Heart left ventricle (tissue), 16 donors: ENCODE results near the gene RNF215. TPM values are rescaled to one million over a fixed set of nuclear protein-coding genes. Genes with fewer than 3 reads are reported as not detected.

Experiments used
- ATAC-seq, 4 donors: fragments of 200-7000 bp; cut with Tn5 transposase; one replicate each; pipeline ENCODE4 v1.9.1; 2020 to 2022; ENCODE audit warnings: moderate library complexity in 4 of 4, mild to moderate bottlenecking in 3 of 4, moderate number of reproducible peaks in 1 of 4
- DNase-seq, 5 donors: peaks; one replicate each; pipeline ENCODE4 v3.0.0-alpha.2; 2020
- H3K27ac ChIP-seq, 12 donors: fragments of 200-600 bp; sonication (generic) in 4 of 12; one replicate each; pipeline versions ENCODE4 v1.5.0 to v1.8.0; 2016 to 2022; ENCODE audit warnings: mild to moderate bottlenecking in 2 of 12
- H3K27me3 ChIP-seq, 9 donors: fragments of 200-600 bp; sonication (generic) in 2 of 9; one replicate each; pipeline versions ENCODE4 v1.5.1 to v1.8.0; 2016 to 2022; ENCODE audit warnings: mild to moderate bottlenecking in 3 of 9
- H3K36me3 ChIP-seq, 9 donors: fragments of 200-600 bp; sonication (generic) in 2 of 9; one replicate each; pipeline versions ENCODE4 v1.5.0 to v1.8.0; 2018 to 2022; ENCODE audit warnings: mild to moderate bottlenecking in 2 of 9
- H3K4me1 ChIP-seq, 12 donors: fragments of 200-600 bp; sonication (generic) in 4 of 12; one replicate each; pipeline versions ENCODE4 v1.5.0 to v1.8.0; 2016 to 2022; ENCODE audit warnings: mild to moderate bottlenecking in 3 of 12
- H3K4me3 ChIP-seq, 12 donors: fragments of 200-600 bp; sonication (generic) in 4 of 12; one replicate each; pipeline versions ENCODE4 v1.5.0 to v1.8.0; 2017 to 2022; ENCODE audit warnings: mild to moderate bottlenecking in 9 of 12, moderate library complexity in 4 of 12
- H3K9me3 ChIP-seq, 12 donors: fragments of 200-600 bp; sonication (generic) in 4 of 12; one replicate each; pipeline versions ENCODE4 v1.5.0 to v1.8.0; 2016 to 2022; ENCODE audit warnings: mild to moderate bottlenecking in 1 of 12
- POLR2A ChIP-seq, 2 donors: fragments of 450-650 bp; IDR thresholded peaks; one replicate each; pipeline ENCODE4 v1.6.1; 2017; ENCODE audit warnings: antibody characterized with exemption in 2 of 2, mild to moderate bottlenecking in 2 of 2, moderate library complexity in 2 of 2
- WGBS, 4 donors: extraction: QIAGEN DNeasy Blood & Tissue Kit in 2 of 4; methylation state at CpG; one replicate each; pipeline versions ENCODE4 v1.1.5 to v1.1.7; 2013 to 2018; 5-methylcytosine and 5-hydroxymethylcytosine counted together
- intact Hi-C, 10 donors: fragments of 100-400 bp; cut with DNase I; formaldehyde crosslinking; loops; one replicate each; pipeline versions ENCODE4 v1.11.1 to v1.14.2; 2022
- polyA plus RNA-seq, 2 donors: library from polyadenylated mRNA; stranded (reverse); fragments of 200-250 nt; gene quantifications; one replicate each; pipeline ENCODE4 v1.2.3, GENCODE V29; 2013
- total RNA-seq, 9 donors: library from RNA; depleted of rRNA in 2 of 9; stranded (reverse); fragments of >200 nt in 2 of 9; fragmentation: NEBNext Ultra II Directional in 3 of 9; extraction: Animal tissue kit (Norgen Biotek cat#: 25700) in 3 of 9; gene quantifications; one replicate each; pipeline versions ENCODE4 v1.1.0 to v1.2.4, GENCODE V29; 2016 to 2023
- TF ChIP-seq, protein P1 (sequence below), 12 donors: fragments of 200-600 bp; sonication (generic) in 4 of 12; IDR thresholded peaks; one replicate each; pipeline versions ENCODE4 v1.5.0 to v1.8.0; 2018 to 2022; ENCODE audit warnings: antibody characterized with exemption in 12 of 12, mild to moderate bottlenecking in 5 of 12
- donor health status: ischemic (EF 13 %, LVEDD 7.1; RV severe dilation, severe dysfunction).
- donor health status: healthy with polysubstance abuse.
- donor health status: DM: no; HTN: yes; CAD: no.
- donor health status: DM: no; HTN: no; CAD: no.
- donor health status: ischemic (EF 25% LVEDD 6.9; RV normal size, moderate dysfunction).
- donor health status: ischemic (EF 25% LVEDD 5.7; RV mildly dilated, moderate dysfunction).
- donor health status: healthy.
- donor health status: DM: yes; HTN: yes; CAD: no.
- donor health status: ischemic (EF 35%, LVEDD 5.7; RV mildly dilated, moderate dysfunction).
- donor health status: nonischemic (EF 11% LVEDD 7.7; RV severe dilation, severe dysfunction).
- donor health status: DM: yes; HTN: yes; CAD: no.
- donor health status: PGD.
- donor health status: ischemic (EF 29% LVEDD 5.4; RV normal size, mild dysfunction).
- donor health status: nonischemic (EF 23%, LVEDD 6.1; RV moderate dilation, normal function).

Gene RNF215
- total and polyA plus RNA-seq, 11 donors: 3.3 to 12.2 (median 6.7) TPM

DNA sequence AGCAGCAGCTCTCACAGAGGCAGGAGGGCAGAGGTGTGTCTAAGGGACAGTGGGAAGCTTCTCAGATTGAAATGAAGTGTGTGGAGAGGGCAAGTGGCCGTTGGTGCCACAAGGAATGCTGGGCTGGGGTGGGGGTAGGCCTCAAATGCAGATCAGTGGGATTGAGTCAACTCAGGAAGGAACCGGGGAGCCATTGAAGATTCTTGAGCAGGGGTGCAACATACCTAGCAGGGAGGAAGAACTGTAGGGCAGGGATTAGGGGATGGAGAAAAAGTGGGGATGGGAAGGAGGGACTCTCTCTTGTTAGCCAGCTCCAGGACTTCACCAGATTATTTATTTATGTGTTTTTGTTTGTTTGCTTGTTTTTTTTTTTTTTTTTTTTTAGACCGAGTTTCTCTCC lies 6.7 kb upstream of the RNF215 start:
- no peak for TF ChIP-seq POLR2A (IDR thresholded peaks at IDR 0.05)
- TF ChIP-seq, protein P1, sequence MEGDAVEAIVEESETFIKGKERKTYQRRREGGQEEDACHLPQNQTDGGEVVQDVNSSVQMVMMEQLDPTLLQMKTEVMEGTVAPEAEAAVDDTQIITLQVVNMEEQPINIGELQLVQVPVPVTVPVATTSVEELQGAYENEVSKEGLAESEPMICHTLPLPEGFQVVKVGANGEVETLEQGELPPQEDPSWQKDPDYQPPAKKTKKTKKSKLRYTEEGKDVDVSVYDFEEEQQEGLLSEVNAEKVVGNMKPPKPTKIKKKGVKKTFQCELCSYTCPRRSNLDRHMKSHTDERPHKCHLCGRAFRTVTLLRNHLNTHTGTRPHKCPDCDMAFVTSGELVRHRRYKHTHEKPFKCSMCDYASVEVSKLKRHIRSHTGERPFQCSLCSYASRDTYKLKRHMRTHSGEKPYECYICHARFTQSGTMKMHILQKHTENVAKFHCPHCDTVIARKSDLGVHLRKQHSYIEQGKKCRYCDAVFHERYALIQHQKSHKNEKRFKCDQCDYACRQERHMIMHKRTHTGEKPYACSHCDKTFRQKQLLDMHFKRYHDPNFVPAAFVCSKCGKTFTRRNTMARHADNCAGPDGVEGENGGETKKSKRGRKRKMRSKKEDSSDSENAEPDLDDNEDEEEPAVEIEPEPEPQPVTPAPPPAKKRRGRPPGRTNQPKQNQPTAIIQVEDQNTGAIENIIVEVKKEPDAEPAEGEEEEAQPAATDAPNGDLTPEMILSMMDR (IDR thresholded peaks at IDR 0.05): no peak
- intact Hi-C loops: loop anchor here in 4 of 10 donors (5.0 to 10.0 kb wide), 5 partner anchors 88 to 363 kb away; no protein-coding TSS in a partner anchor
- H3K27me3 ChIP-seq: peaks cover 4 to 41% (median 26%) of the 10 kb centered on the region in 9 donors
- no peak overlapping the region for H3K27ac ChIP-seq
- H3K4me1 ChIP-seq: peaks cover 0 to 18% (median 9%) of the 10 kb centered on the region in 12 donors
- H3K36me3 ChIP-seq: no peaks in the 10 kb centered on the region
- WGBS, 4 donors: 76 to 88% (median 85%) methylated on average over 3 of the region's 3 CpGs
- H3K4me3 ChIP-seq: no peak overlapping the region
- DNase-seq (no peak), ATAC-seq (no peak)
- H3K9me3 ChIP-seq: no peaks in the 10 kb centered on the region

- ATAC-seq (no peak), DNase-seq (no peak)
- no peak for TF ChIP-seq POLR2A (IDR thresholded peaks at IDR 0.05)
- TF ChIP-seq, protein P1 (IDR thresholded peaks at IDR 0.05): no peak
- Histone ChIP-seq H3K27ac (no peak overlapping the region), H3K36me3 (no peaks in the 10 kb centered on the region), H3K4me1 (peaks cover 0 to 16% (median 9%) of the 10 kb centered on the region in 12 donors), H3K4me3 (no peak overlapping the region), H3K9me3 (no peaks in the 10 kb centered on the region), H3K27me3 (peaks cover 4 to 41% (median 26%) of the 10 kb centered on the region in 9 donors)
- WGBS, 4 donors: 79 to 82% (median 81%) methylated on average over 7 of the region's 7 CpGs
- intact Hi-C loops: loop anchor here in 4 of 10 donors (5.0 to 10.0 kb wide), 5 partner anchors 89 to 364 kb away; no protein-coding TSS in a partner anchor
Measured at GRCh38 chr22:30393322-30393680, 6.1 kb upstream of the RNF215 start.

GRCh38 chr22:30392661-30393321 lies 5.6 kb upstream of the RNF215 start:
- no peaks in the 10 kb centered on the region for H3K9me3 ChIP-seq
- intact Hi-C loops: loop anchor here in 4 of 10 donors (5.0 to 10.0 kb wide), 5 partner anchors 90 to 365 kb away; no protein-coding TSS in a partner anchor
- peaks cover 0 to 15% (median 9%) of the 10 kb centered on the region in 12 donors for H3K4me1 ChIP-seq
- H3K27ac ChIP-seq: no peak overlapping the region
- no peaks in the 10 kb centered on the region for H3K36me3 ChIP-seq
- DNase-seq (no peak), ATAC-seq (no peak)
- WGBS, 4 donors: 66 to 74% (median 70%) methylated on average over 9 of the region's 9 CpGs
- peaks cover 4 to 38% (median 22%) of the 10 kb centered on the region in 9 donors for H3K27me3 ChIP-seq
- H3K4me3 ChIP-seq: no peak overlapping the region
- TF ChIP-seq, protein P1 (IDR thresholded peaks at IDR 0.05): no peak
- no peak for TF ChIP-seq POLR2A (IDR thresholded peaks at IDR 0.05)

GRCh38 chr22:30390974-30391691 lies 3.9 kb upstream of the RNF215 start:
- Histone ChIP-seq H3K4me3 (no peak overlapping the region), H3K4me1 (peaks cover 0 to 12% (median 7%) of the 10 kb centered on the region in 12 donors), H3K9me3 (no peaks in the 10 kb centered on the region), H3K36me3 (no peaks in the 10 kb centered on the region), H3K27ac (no peak overlapping the region), H3K27me3 (peaks cover 0 to 22% (median 7%) of the 10 kb centered on the region in 9 donors)
- ATAC-seq (peak in 2 of 4 donors; percentile 40 to 45), DNase-seq (peak; percentile 34 to 75 (median 54))
- intact Hi-C loops: loop anchor here in 9 of 10 donors (1.0 to 10.0 kb wide), 8 partner anchors 91 to 366 kb away; no protein-coding TSS in a partner anchor
- no peak for TF ChIP-seq POLR2A (IDR thresholded peaks at IDR 0.05)
- TF ChIP-seq, protein P1 (IDR thresholded peaks at IDR 0.05): peak; percentile 42 to 76 (median 61)
- WGBS, 4 donors: 70 to 91% (median 72%) methylated on average over 4 to 5 of the region's 5 CpGs
